ENCODE measurements around the gene SAMD4B. TPM values are rescaled to one million over a fixed set of nuclear protein-coding genes. Genes with fewer than 3 reads are reported as not detected.

SAMD4B gene
- total and polyA plus RNA-seq, 2 of the 8 experiments (the other 6 are each of a cell fraction or from before 2014, with no cell fraction given): 137 to 158 TPM

GRCh38 chr19:39407660-39408391 lies 65.6 kb downstream of the SAMD4B start:
- H3K79me2 ChIP-seq (ENCODE audit: control insufficient read depth in 1 of 2, insufficient read depth in 2 of 2, low read length in 2 of 2): peaks cover 0 to 20% of the 10 kb centered on the region in 2 experiments; a peak in 1 of 4 replicates
- peak; percentile 16; the same call in 1 of the 2 replicates for TF ChIP-seq POLR2AphosphoS5 (IDR thresholded peaks at IDR 0.05; ENCODE audit: low read depth, low read length)
- TF ChIP-seq CEBPB (IDR thresholded peaks at IDR 0.05; ENCODE audit: low read depth, low read length): no peak
- no peak for TF ChIP-seq EGR1 (IDR thresholded peaks at IDR 0.05; ENCODE audit: borderline replicate concordance, low read depth, low read length)
- POLR2A ChIA-PET (ENCODE audit: partially characterized antibody): interaction anchor here (0.6 to 14.3 kb wide), 16 partner anchors 9 to 1503 kb away, joined by 3 to 234 read pairs (median 4); partner anchors contain the start of genes MED29, PAF1, RPS16 and SUPT5H
- peaks cover 10 to 41% (median 21%) of the 10 kb centered on the region in 4 experiments for H3K4me1 ChIP-seq (replicated peaks in 1 of 4; ENCODE audit: control insufficient read depth in 3 of 4, insufficient read depth in 4 of 4, low read length in 3 of 4)
- DNase-seq (ENCODE audit: low read depth in 1 of 2, low spot score in 2 of 2): peak in 1 of 2 experiments; percentile 54
- H3K27me3 ChIP-seq (replicated peaks in 1 of 4; ENCODE audit: control insufficient read depth in 3 of 4, extremely low read depth in 1 of 4, insufficient read depth in 3 of 4, low read length in 3 of 4): no peaks in the 10 kb centered on the region
- peak overlapping the region in 2 of 4 experiments; percentile 64 to 77; a peak in 3 of 7 replicates for H3K9ac ChIP-seq (replicated peaks in 1 of 4; ENCODE audit: extremely low read depth in 1 of 4, low read depth in 3 of 4, low read length in 3 of 4)
- peaks cover 0 to 5% of the 10 kb centered on the region in 2 experiments for H4K20me1 ChIP-seq (replicated peaks in 1 of 2; ENCODE audit: control insufficient read depth in 1 of 2, insufficient read depth in 2 of 2, low read length in 2 of 2)
- no peak overlapping the region for H3K23ac ChIP-seq (ENCODE audit: insufficient read length)
- FAIRE-seq: no peak
- no peak overlapping the region; the same call in 1 of the 2 replicates for H2AK5ac ChIP-seq (ENCODE audit: low read depth, low read length)
- CTCF ChIA-PET (ENCODE audit: partially characterized antibody): interaction anchor here (0.6 to 3.9 kb wide), 7 partner anchors 11 to 52 kb away, joined by 3 to 38 read pairs (median 3); partner anchors contain the start of gene RPS16
- no peak overlapping the region for H4K91ac ChIP-seq (replicated peaks; ENCODE audit: insufficient read length, low read length)
- no peaks in the 10 kb centered on the region for H3K9me3 ChIP-seq (ENCODE audit: insufficient read depth in 2 of 2, low read depth in 1 of 2, low read length in 1 of 2)
- H3K56ac ChIP-seq (replicated peaks; ENCODE audit: insufficient read length, low read depth, low read length): no peak overlapping the region
- peak overlapping the region; percentile 83 for H4K8ac ChIP-seq (ENCODE audit: extremely low read depth, insufficient read depth, low read length)
- no peak overlapping the region for H3K27ac ChIP-seq (ENCODE audit: low read depth, low read length)
- H3K79me1 ChIP-seq (ENCODE audit: low read depth, low read length): no peaks in the 10 kb centered on the region
- H2AFZ ChIP-seq (ENCODE audit: low read length): no peak overlapping the region
- no peak overlapping the region for H2BK120ac ChIP-seq (replicated peaks; ENCODE audit: low read depth, low read length)
- no peak overlapping the region for H3K4ac ChIP-seq (replicated peaks; ENCODE audit: insufficient read length, low read depth, low read length)
- H3K18ac ChIP-seq (ENCODE audit: extremely low read depth, low read length): no peak overlapping the region
- peaks cover 23% of the 10 kb centered on the region for H3K23me2 ChIP-seq (ENCODE audit: low read depth, low read length)
- H2BK20ac ChIP-seq (ENCODE audit: low read length): no peak overlapping the region
- H4K5ac ChIP-seq (ENCODE audit: insufficient read length, low read depth, low read length): no peak overlapping the region
- peaks cover 0 to 5% (median 0%) of the 10 kb centered on the region in 4 experiments; a peak in 1 of 8 replicates for H3K36me3 ChIP-seq (ENCODE audit: control insufficient read depth in 2 of 4, insufficient read depth in 4 of 4, low read length in 3 of 4)
- H2BK15ac ChIP-seq (ENCODE audit: low read length): no peak overlapping the region; the same call in 1 of the 2 replicates
- no peak overlapping the region for H3K14ac ChIP-seq (ENCODE audit: insufficient read length)
- H3K4me3 ChIP-seq (ENCODE audit: extremely low read depth in 1 of 4, insufficient read depth in 2 of 4, low read depth in 3 of 4, low read length in 4 of 4): peak overlapping the region; percentile 63 to 91 (median 84)
- H2BK5ac ChIP-seq (ENCODE audit: low read depth, low read length): no peak overlapping the region
- peak overlapping the region; percentile 81 to 84 for H3K4me2 ChIP-seq (ENCODE audit: insufficient read depth in 1 of 2, low read depth in 2 of 2, low read length in 2 of 2)
- 0 out of 2 replicates have a peak overlapping the region, but pooled peaks have one; percentile 75 for H2BK12ac ChIP-seq (ENCODE audit: low read depth, low read length)
- WGBS, 2 experiments (ENCODE audit: extremely low coverage in 1 of 2, insufficient coverage in 1 of 2, insufficient read length in 1 of 2, insufficient replicate concordance in 2 of 2, low coverage in 1 of 2, low lambda C conversion rate in 2 of 2, missing lambda C conversion rate in 1 of 2): 78% methylated on average over 27 of the region's 40 CpGs; no CpG with 5 or more reads in 1 of the 2 experiments

All from H1 (cell line).